ENCODE data around the gene GIT2.
A peak's percentile ranks its signal among the peaks of the same experiment; 100 is the strongest.

The GIT2 gene

DNA sequence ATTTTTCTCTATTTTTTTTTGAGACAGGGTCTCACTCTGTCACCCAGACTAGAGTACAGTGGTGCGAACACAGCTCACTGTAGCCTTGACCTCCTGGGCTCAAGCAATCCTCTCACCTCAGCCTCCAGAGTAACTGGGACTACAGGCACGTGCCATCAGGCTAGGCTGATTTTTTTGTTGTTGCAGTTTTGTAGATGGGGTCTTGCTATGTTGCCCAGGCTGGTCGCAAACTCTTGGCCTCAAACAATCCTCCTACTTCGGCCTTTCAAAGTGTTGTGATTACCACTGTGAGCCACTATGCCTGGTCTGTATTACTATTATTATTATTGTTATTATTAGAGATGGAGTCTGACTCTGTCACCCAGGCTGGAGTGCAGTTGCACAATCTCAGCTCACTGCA lies 23.3 kb downstream of the GIT2 start:
- no peak overlapping the region for H3K27ac ChIP-seq
- H3K27me3 ChIP-seq, result no peaks in the 10 kb centered on the region
- H3K9me3 ChIP-seq, result no peaks in the 10 kb centered on the region
- peaks cover 98% of the 10 kb centered on the region for H3K36me3 ChIP-seq
- H3K4me1 ChIP-seq (ENCODE audit: control insufficient read depth in 1 of 2, insufficient read depth in 1 of 2, low read depth in 1 of 2, low read length in 1 of 2), result no peaks in the 10 kb centered on the region
- TF ChIP-seq, protein P1, sequence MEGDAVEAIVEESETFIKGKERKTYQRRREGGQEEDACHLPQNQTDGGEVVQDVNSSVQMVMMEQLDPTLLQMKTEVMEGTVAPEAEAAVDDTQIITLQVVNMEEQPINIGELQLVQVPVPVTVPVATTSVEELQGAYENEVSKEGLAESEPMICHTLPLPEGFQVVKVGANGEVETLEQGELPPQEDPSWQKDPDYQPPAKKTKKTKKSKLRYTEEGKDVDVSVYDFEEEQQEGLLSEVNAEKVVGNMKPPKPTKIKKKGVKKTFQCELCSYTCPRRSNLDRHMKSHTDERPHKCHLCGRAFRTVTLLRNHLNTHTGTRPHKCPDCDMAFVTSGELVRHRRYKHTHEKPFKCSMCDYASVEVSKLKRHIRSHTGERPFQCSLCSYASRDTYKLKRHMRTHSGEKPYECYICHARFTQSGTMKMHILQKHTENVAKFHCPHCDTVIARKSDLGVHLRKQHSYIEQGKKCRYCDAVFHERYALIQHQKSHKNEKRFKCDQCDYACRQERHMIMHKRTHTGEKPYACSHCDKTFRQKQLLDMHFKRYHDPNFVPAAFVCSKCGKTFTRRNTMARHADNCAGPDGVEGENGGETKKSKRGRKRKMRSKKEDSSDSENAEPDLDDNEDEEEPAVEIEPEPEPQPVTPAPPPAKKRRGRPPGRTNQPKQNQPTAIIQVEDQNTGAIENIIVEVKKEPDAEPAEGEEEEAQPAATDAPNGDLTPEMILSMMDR (IDR thresholded peaks at IDR 0.05), result no peak
- H3K4me3 ChIP-seq (ENCODE audit: low read depth in 1 of 2, low read length in 1 of 2), result no peak overlapping the region

DNA sequence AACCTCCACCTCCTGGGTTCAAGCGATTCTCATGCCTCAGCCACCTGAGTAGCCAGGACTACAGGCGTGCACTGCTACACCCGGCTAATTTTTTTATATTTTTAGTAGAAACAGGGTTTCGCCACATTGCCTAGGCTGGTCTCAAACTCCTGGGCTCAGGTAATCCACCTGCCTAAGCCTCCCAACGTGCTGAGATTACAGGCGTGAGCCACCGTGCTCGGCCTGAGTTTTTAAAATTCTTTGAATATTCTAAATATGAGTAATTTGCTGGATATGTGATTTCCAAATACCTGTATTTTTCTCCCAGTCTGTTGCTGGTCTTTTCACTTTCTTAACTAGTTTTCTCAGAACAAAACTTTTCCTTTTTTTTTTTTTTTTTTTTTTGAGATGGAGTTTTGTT lies 27.4 kb downstream of the GIT2 start:
- Histone ChIP-seq H3K27ac (peak overlapping the region; percentile 42), H3K36me3 (peaks cover 99% of the 10 kb centered on the region), H3K9me3 (no peaks in the 10 kb centered on the region), H3K4me3 (ENCODE audit: low read depth in 1 of 2, low read length in 1 of 2) (no peak overlapping the region), H3K27me3 (no peaks in the 10 kb centered on the region), H3K4me1 (ENCODE audit: control insufficient read depth in 1 of 2, insufficient read depth in 1 of 2, low read depth in 1 of 2, low read length in 1 of 2) (no peaks in the 10 kb centered on the region)
- TF ChIP-seq, protein P1 (IDR thresholded peaks at IDR 0.05), result no peak

DNA sequence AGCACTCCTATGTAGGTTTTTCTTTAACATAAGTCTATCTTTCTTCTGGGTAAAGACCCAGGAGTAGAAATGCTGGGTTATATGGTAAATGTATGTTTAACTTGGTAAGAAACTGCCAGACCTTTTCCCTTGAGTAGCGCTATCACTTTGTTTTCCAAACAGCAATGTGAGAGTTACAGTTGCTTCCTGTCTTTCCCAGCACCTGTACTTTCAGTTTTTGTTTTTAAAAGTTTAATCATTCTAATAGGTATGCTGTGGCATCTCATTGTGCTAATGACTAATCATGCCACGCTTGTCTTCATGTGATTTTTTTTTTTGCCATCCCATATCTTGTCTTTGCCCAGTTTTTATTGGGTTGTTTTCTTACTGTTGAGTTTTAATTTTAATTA lies 28.1 kb downstream of the GIT2 start:
- Histone ChIP-seq H3K4me3 (ENCODE audit: low read depth in 1 of 2, low read length in 1 of 2) (no peak overlapping the region), H3K4me1 (ENCODE audit: control insufficient read depth in 1 of 2, insufficient read depth in 1 of 2, low read depth in 1 of 2, low read length in 1 of 2) (no peaks in the 10 kb centered on the region), H3K36me3 (peaks cover 99% of the 10 kb centered on the region), H3K9me3 (no peaks in the 10 kb centered on the region), H3K27ac (peak overlapping the region; percentile 42), H3K27me3 (no peaks in the 10 kb centered on the region)
- TF ChIP-seq, protein P1 (IDR thresholded peaks at IDR 0.05), result no peak

DNA sequence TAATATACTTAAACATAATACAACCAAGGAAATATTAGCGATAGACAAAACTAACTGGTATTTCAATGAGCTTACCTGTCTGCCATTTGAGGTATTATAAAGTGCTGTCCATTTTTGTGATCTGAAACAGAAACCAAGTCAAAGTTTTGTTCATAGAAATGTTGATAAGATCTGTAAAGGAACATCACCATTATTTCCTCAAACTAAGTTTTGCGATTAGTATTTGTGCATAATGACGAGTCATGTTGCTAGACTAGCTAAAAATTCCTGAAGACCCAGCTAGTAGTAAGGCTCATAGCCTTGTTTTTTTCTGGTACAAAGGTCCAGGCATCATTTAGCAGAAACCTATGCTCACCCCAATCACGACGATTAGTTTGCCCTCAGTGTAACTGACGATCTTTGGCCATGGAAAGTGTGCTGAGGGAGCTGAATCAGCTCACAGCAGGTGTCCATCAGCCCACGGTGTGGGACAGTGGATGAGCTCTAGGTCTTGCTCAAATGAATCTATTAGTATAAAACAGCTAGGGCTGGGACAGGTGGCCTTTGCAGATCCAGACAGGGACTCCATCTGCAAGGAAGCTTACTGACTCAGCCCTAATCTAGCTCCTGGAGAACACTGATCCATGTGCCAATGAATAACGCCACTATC lies 28.7 kb downstream of the GIT2 start:
- TF ChIP-seq, protein P1 (IDR thresholded peaks at IDR 0.05), result no peak
- Histone ChIP-seq H3K4me3 (ENCODE audit: low read depth in 1 of 2, low read length in 1 of 2) (no peak overlapping the region), H3K27ac (peak overlapping the region; percentile 42), H3K4me1 (ENCODE audit: control insufficient read depth in 1 of 2, insufficient read depth in 1 of 2, low read depth in 1 of 2, low read length in 1 of 2) (no peaks in the 10 kb centered on the region), H3K9me3 (no peaks in the 10 kb centered on the region), H3K27me3 (no peaks in the 10 kb centered on the region), H3K36me3 (peaks cover 99% of the 10 kb centered on the region)

DNA sequence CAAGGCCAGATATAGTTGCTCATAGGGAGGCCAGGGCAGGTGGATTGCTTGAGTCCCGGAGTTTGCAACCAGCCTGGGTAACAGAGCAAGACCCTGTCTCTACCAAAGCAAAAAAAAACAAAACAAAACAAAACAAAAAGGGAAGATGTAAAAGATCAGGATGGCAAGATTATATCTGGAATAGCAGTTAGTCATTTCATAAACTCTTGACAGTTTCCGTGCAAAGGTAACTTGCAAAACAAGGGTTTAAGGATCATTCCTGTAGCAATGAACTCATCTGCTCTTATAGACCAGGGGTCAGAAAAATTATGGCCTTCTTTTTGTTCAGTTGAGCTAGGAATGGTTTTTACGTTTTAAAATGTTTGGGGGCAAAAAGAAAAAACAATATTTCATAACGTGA lies 29.6 kb downstream of the GIT2 start:
- no peaks in the 10 kb centered on the region for H3K9me3 ChIP-seq
- no peaks in the 10 kb centered on the region for H3K27me3 ChIP-seq
- H3K36me3 ChIP-seq, result peaks cover 99% of the 10 kb centered on the region
- no peaks in the 10 kb centered on the region for H3K4me1 ChIP-seq (ENCODE audit: control insufficient read depth in 1 of 2, insufficient read depth in 1 of 2, low read depth in 1 of 2, low read length in 1 of 2)
- TF ChIP-seq, protein P1 (IDR thresholded peaks at IDR 0.05), result no peak
- H3K4me3 ChIP-seq (ENCODE audit: low read depth in 1 of 2, low read length in 1 of 2), result no peak overlapping the region
- H3K27ac ChIP-seq, result no peak overlapping the region

All from neutrophil (primary cell).